AG04449 (cell line): ENCODE measurements around the gene GREB1.

Source experiments
- CTCF ChIA-PET: fragments of 350-600 bp; formaldehyde crosslinking; extraction: SDS; loops from one replicate; lab custom pipeline; 2021; ENCODE audit warnings: antibody characterized with exemption; lab: Yijun Ruan, JAX
- POLR2A ChIA-PET: fragments of 400-600, 350-600 bp; formaldehyde crosslinking; extraction: SDS; loops from one replicate; lab custom pipeline; 2020; ENCODE audit warnings: antibody characterized with exemption, inconsistent platforms; lab: Yijun Ruan, JAX
- DNase-seq: peaks from one replicate; pipeline ENCODE4 v3.0.0-alpha.2; 2010; ENCODE audit warnings: low read depth, low spot score
- H3K4me3 ChIP-seq: 2 replicates; pipeline ENCODE4 v1.5.1; 2011; ENCODE audit warnings: low read depth, mild to moderate bottlenecking, control low read depth, low read length
- CTCF ChIP-seq: IDR thresholded peaks from one replicate; pipeline ENCODE4 v1.5.1; 2011; ENCODE audit warnings: mild to moderate bottlenecking, moderate library complexity, low read length, control low read depth, inconsistent platforms; ENCODE audit not compliant: insufficient read depth; ENCODE audit errors: missing control alignments

GREB1 gene

GRCh38 chr2:11578081-11578948 lies 44.5 kb downstream of the GREB1 start:
- ChIA-PET POLR2A (no interaction called here), CTCF (interaction anchor here (1.6 to 12.2 kb wide), 4 partner anchors 15 to 454 kb away, joined by 3 to 409 read pairs (median 172); a partner anchor contains a TSS)
- no peak for TF ChIP-seq CTCF
- DNase-seq: no peak
- no peak overlapping the region for H3K4me3 ChIP-seq

DNA sequence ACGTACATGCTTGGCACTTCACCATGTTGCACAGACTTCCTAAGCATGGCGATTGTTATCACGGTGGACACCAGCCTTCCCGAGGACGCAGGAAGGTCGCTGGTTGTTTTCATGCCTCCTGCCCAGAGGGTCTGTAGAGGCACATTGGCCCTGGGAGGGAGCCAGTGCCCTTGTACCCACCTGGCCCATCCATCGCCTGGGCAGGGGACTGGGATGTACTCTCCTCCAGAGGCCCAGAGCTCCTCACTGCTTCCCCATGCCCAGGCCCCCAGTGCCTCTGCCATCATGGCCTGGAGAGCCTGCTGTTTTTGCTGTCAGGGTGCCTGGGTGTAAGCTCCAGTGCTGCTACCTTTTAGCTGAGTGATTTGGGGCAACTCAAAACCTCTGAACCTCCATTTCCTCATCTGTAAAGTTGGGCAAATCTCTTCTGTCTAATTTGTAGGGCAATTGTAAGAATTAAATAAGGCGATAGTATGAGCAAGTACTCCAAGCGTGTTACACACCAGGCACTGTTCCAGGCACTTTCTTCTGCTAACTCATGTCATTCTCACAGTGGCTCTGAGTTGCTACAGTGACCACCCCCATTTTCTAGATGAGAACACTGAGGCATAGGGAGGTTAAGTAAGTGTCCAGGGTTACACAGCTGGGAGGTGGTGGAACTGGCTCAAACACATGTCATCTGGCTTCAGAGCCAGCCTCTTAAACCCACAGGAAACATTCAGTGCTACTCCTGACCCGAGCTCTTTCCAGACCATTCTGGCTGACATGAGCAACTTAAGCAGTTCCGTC lies 45.3 kb downstream of the GREB1 start:
- TF ChIP-seq CTCF: no peak
- CTCF ChIA-PET: interaction anchor here (1.6 to 12.2 kb wide), 4 partner anchors 16 to 455 kb away, joined by 3 to 409 read pairs (median 172); a partner anchor contains a TSS
- POLR2A ChIA-PET: no interaction called here
- no peak for DNase-seq
- no peak overlapping the region for H3K4me3 ChIP-seq

- TF ChIP-seq CTCF: no peak
- ChIA-PET CTCF (interaction anchor here (1.0 to 12.2 kb wide), 9 partner anchors 17 to 748 kb away, joined by 3 to 409 read pairs (median 13); a partner anchor contains a TSS), POLR2A (no interaction called here)
- DNase-seq: no peak
- H3K4me3 ChIP-seq: no peak overlapping the region
Observed at GRCh38 chr2:11579867-11580659, 46.2 kb downstream of the GREB1 start.

DNA sequence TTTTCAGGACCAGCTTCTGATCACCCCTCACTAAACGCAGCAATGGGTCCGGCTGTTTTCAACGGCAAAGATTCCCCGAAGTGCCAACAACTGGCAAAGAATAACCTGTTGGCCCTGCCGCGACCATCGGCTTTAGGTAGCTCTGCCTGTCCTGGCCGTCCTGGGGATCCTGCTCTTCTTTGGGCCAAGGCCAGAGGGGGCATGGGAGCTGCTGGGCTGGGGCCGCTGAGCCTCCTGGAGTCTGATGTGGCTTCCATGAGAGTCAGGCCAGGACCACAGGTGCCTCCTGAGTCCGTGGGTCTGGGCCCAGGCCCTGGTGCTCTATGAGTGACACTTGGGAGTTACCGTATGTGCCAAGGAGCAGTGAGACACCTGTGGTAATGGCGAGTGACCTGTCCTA lies 46.9 kb downstream of the GREB1 start:
- TF ChIP-seq CTCF: no peak
- POLR2A ChIA-PET: no interaction called here
- DNase-seq: no peak
- H3K4me3 ChIP-seq: no peak overlapping the region
- CTCF ChIA-PET: interaction anchor here (0.6 to 12.2 kb wide), 11 partner anchors 8 to 749 kb away, joined by 3 to 409 read pairs (median 33); a partner anchor contains a TSS

- no peak for TF ChIP-seq CTCF
- DNase-seq: no peak
- POLR2A ChIA-PET: no interaction called here
- H3K4me3 ChIP-seq: no peak overlapping the region
- CTCF ChIA-PET: interaction anchor here (0.6 to 12.2 kb wide), 14 partner anchors 9 to 749 kb away, joined by 3 to 409 read pairs (median 24); a partner anchor contains a TSS
Observed at GRCh38 chr2:11581124-11581796, 47.4 kb downstream of the GREB1 start.
